Stimulated activated CD4-positive, alpha-beta T cell treated with anti-CD3 and anti-CD28 coated beads, TNF-alpha, amount 100 ng/mL, for 1 hour (primary cell): ENCODE measurements around the gene FAM185A.
"Not testable (repeated sequence)": the region's sequence is repeated elsewhere in the genome, so short reads cannot be mapped to it uniquely, and the experiment has no call there.

Source experiments
- DNase-seq, 3 donors: peaks; one replicate each; pipeline ENCODE4 v3.0.0-alpha.2; 2020; ENCODE audit warnings: low read depth in 3 of 3, low spot score in 1 of 3

Gene FAM185A

GRCh38 chr7:102829075-102829474 is 80.3 kb downstream of the FAM185A start:
- DNase-seq, result no peak

- DNase-seq, result no peak
Measured at GRCh38 chr7:102830197-102830596, 81.4 kb downstream of the FAM185A start.

DNA sequence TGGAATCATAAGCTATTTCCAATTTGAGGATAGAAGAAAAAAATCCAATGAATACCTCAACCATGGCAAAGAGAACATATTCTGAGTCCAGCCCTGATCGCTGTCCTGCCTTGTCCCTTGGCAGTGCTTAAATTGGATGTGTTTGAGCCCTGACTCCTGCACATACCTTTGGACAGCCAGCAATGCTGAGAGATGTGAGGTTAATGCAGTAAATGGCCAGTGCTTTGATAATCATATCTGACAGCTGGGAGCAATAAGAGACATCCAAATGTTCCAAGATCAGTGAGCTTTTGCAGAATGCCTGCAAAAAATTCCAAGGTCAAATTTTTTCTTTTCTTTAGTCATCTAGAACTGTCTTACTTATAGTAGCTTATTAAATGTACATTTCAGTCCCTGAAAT is 83.9 kb downstream of the FAM185A start:
- DNase-seq, result no peak

GRCh38 chr7:102833343-102833742 is 84.5 kb downstream of the FAM185A start:
- DNase-seq, result no peak

GRCh38 chr7:102834466-102834865 is 85.7 kb downstream of the FAM185A start:
- no peak for DNase-seq

DNA sequence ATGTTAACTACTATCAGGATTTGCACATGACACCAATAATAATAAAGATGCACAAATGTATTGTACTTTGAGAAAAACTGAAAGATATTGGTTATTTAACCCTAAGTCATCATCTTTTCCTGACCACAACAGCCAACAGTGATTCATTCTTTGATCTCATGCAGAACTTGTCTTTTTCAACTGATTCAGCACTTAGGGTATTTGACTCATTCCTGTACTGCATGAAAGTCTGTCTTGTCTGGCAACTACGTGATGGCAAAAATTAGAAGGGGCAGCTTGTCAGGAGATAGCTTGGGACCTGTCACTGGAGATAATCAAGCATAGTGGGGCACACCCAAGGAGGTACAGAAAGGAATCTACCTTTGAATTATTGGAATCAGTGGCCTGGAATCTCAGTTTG is 86.2 kb downstream of the FAM185A start:
- no peak for DNase-seq

DNA sequence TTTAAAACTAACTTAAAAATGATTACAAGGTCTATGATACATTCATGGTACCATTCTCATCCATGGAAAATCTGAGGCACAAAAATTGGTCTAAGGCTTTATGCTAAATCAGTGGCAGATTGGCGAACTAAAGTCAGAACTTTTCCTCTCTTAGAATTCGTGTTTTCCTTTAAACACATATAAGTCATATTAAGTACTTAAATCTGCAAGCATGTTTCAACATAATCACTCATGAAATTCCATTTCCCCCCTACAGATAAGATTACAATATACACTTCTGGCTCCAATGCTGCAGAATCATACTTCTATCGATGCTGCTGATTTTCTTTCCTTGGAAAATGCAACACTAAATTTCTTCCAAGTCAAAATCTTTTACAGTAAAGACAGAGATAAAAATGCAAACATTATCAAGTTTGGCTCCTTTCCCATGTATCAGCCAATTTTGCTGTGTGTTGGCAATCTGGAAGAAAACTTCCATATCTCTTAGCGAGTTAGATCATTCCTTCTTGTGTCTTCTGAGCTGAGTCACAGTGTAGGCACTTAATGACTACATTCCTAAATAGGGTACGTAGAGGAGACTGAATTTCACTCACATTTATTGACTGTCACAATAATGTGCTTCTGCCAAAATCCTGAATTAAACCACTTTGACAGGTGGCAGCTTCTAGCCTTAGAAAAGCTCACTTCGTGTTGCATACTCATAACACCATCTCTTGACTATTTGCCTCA is 87.6 kb downstream of the FAM185A start:
- no peak for DNase-seq

DNA sequence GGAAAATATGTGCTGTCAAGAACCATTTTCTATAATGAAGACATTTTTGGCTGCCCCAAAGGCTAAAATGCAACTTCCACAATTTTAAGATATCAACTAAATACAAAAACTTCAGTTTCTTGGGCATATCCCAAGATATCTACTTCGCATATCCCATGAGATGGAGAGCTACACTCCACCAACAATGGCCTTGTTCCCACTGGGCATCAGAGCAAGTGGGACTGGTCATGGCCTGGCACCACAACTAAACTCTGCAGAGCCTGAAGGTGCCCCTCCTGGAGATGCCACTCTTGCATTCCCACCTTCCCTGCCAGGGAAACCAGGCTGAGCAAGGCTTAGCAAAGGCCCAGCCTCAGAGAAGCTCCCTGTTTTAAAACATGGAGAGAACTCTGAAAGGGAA is 88.2 kb downstream of the FAM185A start:
- DNase-seq, result no peak

- no peak for DNase-seq
Measured at GRCh38 chr7:102837802-102838201, 89.0 kb downstream of the FAM185A start.

DNA sequence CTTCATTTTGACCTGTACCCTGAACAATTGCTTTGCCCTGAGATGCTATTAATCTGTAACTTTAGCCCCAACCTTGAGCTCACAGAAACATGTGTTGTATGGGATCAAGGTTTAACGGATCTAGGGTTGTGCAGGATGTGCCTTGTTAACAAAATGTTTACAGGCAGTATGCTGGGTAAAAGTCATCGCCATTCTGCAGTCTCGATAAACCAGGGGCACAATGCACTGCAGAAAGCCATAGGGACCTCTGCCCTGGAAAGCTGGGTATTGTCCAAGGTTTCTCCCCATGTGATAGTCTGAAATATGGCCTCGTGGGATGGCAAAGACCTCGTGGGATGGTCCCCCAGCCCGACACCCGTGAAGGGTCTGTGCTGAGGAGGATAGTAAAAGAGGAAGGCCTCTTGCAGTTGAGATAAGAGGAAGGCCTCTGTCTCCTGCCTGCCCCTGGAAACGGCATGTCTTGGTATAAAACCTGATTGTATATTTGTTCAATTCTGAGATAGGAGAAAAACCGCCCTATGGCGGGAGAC is 89.8 kb downstream of the FAM185A start:
- not testable (repeated sequence) for DNase-seq

DNA sequence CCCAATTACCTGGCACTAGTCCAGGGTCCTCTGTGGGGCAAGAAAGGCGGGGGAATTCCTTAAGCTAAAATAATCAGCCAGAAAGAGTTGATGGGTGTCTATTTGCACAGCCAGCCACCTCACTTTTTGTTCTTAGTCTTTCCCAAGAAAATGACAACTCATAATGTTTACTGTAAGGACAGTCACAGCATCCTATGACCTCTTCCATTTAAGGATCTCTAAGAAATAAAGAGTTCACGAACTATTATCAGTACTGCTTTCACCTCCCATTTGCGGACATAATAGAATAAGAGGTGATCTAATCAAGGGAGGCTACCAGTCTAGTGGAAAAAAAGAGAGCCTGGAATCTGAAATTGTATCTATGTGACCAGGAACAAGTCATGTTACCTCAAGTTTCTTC is 91.6 kb downstream of the FAM185A start:
- DNase-seq, result no peak

DNA sequence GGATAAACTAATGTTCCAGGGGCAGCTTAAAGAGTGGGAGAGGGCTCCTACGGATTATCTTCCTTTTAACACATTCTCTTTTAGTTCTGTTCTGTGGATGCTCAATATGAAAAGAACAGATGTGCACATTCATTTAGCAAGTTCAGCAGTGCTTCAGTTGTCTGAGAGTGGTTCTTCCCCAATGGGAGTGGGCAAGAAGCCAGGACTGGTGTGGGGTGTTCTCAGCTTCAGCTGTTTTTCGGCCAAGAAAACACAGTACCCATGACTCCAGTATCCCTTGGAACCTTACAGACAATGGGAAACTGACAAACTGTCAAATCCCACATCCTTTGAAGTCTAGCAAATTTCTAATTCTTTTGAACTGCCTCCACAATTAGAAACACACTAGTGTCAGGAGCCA is 92.5 kb downstream of the FAM185A start:
- no peak for DNase-seq

- no peak for DNase-seq
Measured at GRCh38 chr7:102842284-102842683, 93.5 kb downstream of the FAM185A start.

DNA sequence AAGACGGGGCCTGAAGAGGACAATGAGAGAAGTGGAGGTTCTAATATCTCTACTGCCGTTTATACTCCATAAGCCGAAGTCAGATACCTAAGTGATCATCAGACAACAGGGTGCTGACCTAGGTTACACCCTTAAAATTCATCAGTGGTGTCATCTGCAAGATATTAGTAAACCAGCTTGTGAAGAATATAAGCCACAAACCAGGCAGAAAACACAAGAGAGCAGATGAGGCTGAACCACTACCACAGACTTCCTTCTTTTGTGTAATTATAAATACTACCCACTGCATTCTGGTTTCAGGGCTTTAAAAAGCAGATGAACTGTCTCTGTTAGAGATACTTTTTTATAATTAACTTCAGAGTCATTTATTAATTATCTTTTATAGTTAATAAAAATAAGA is 95.1 kb downstream of the FAM185A start:
- no peak for DNase-seq

DNA sequence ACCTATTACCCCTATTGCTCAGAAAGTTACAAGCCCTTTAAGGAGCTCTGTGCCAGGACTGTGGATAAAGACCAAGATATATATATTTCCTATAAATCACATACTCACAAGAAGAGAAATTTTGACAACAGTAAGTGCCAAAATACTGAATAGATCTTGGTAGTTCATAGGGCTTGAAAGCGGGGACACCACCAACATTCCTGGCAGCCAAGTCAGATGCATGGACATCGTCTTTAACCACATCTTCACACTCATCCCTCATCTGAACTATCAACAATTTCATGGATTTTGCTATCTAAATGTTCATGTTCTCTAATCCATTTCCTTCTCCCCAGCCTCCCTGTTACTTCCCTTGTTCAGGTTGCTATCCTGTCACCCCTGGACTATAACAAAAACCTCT is 96.5 kb downstream of the FAM185A start:
- no peak for DNase-seq

DNA sequence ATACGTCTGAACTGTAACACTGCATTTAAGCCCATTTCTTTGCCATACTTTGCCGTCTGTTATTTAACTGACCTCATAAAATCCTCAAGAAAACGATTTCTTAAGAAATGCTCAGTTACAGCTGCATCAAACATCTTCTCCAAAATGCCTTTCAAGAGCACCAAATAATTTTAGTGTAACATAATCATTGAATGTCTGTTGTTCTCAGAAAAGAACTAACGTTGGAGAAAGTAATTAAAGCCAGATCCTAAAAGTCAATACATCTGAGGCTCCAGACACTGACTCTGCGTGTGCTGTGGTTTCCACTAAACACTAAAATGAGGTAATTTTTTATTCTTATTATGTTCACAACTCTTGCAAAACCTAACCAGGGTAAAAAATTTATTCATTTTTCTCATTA is 100.3 kb downstream of the FAM185A start:
- no peak for DNase-seq

DNA sequence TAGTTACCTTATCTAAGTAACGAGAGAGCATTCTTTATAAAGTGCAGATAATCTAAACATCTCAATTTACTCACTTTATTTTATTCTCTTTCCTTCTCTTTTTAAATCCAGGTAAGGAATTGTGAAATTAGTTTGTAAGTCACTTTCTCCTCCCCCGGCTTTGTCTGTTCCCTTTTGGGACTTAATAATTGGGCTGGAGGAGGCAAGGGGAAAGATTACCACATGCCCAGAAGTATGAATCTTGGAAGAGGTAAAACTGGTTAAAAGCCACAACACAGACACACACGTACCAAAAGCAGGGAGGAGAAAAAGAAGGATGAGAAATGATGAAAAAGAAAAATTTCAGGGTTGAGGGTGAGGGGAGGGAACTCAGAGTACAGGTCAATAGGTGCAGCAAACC is 100.7 kb downstream of the FAM185A start:
- DNase-seq, result no peak

- DNase-seq, result no peak
Measured at GRCh38 chr7:102856036-102856435, 107.2 kb downstream of the FAM185A start.
